ENCODE data around the gene AKR7A3.
"Not testable (repeated sequence)": the region's sequence is repeated elsewhere in the genome, so short reads cannot be mapped to it uniquely, and the experiment has no call there.

AKR7A3 gene

DNA sequence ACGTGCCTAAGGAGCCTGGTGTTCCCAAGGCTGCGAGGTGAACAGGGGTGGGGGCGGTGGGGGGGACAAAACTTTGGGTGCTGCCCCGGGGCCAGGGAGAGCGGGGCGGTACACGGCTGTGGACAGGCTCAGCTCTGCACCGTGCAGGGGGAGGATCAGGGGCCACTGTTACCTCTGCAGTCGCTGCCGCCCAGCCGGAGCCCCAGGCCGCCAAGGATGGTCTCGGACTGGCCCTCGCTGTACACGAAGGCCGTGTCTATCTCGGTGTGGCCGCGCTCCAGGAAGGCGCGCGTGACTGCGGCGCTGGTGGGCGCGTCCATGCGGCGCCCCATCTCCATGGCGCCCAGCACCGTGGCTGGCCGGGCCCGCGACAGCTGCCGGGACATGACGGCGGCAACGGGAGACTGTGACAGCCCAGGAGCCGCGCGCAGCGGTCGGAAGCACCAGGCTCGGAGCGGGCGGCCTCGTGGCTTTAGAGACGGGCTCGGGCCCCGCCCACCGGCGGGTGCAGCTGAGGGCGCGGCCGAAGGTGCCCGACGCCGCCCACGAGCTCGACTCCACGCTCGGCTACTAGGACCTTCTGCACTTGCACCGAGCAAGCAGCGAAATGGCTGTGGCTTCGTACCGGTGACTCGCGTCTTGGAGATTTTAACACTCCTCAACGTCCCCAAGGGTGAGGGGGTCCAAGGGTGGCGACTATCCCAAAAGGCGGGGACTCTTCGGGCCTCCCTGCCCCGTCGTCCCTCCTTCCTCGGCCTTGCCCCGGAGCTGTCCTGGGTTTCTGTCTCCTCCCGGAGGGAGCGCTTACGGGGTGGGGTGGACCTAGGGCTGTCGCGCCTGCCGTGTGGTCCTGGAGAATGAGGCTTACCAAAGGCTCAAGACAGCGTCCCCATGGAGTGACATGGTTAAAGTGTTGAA lies at the start of gene AKR7A3:
TSS of gene AKR7A3 (minus strand) at position 447 of the 918 bp plus-strand sequence. CDS start at position 386, 61 bp downstream.
- DNase-seq = not testable (repeated sequence)

- DNase-seq = peak; percentile 35
These were observed 49.8 kb upstream of the AKR7A3 start for GRCh38 chr1:19338323-19338762.

GRCh38 chr1:19337289-19337688 lies 48.7 kb upstream of the AKR7A3 start:
- DNase-seq = no peak

- peak; percentile 33 for DNase-seq
These were observed 48.0 kb upstream of the AKR7A3 start for GRCh38 chr1:19336543-19336942.

DNA sequence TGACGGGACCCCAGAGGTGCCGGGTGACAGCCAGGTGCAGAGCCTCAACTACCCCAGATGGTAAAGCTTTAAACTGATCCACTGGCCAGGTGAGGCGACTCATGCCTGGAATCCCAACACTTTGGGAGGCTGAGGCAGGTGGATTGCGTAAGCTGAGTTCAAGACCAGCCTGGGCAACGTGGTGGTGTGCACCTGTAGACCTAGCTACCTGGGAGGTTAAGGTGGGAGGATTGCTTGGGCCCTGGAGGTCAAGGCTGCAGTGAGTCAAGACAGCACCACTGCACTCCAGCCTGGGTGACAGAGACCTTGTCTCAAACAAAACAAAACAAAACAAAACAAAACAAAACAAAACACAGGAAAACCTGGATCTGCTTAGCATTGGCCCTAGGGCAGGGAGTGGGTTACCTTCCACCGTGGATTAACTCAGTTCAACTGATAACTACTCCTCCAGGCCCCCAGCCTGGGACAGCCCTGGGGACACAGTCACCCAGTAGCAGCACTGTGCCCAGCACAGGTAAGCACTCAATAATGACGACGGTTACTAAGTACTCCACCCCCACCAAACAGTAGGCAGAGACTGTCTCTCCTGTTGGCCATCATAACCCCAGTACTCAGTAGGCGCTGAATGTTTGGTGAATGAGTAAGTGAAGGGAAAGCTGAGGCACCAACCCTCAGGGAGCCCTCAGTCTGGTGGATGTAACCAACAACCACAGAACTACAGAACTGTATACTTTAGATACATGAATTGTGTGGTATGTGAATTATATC lies 45.2 kb upstream of the AKR7A3 start:
- peak; percentile 23 for DNase-seq

- no peak for DNase-seq
These were observed 44.3 kb upstream of the AKR7A3 start for GRCh38 chr1:19332832-19333231.

DNA sequence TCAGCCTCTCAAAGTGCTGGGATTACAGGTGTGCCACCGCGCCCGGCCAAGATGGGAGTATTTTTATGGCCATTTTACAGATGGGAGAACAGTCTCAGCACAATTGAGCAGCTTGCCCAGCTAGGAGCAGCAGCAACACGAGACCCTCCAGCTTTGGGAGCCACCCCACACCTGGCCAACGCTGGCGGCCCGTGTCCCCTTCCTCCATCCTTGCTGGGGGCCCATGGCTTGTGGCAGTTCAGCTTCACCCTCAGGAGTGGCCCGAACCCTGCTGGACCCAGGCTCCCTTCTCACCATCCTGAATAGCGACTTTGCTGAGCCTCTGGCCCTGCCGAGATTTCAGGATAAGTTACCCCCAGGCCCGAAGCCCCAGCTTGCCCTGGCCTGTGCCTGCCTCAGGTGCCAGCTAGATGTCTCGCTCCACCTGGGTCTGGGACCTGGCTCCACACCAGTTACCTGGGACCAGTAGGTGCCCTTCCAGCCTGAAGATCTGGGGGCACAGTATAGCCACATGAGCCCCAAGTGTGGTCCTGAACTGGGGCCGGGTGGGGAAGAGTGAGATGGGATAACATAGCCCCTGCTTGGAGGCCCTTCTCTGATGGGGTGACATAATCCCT lies 42.8 kb upstream of the AKR7A3 start:
- no peak for DNase-seq

DNA sequence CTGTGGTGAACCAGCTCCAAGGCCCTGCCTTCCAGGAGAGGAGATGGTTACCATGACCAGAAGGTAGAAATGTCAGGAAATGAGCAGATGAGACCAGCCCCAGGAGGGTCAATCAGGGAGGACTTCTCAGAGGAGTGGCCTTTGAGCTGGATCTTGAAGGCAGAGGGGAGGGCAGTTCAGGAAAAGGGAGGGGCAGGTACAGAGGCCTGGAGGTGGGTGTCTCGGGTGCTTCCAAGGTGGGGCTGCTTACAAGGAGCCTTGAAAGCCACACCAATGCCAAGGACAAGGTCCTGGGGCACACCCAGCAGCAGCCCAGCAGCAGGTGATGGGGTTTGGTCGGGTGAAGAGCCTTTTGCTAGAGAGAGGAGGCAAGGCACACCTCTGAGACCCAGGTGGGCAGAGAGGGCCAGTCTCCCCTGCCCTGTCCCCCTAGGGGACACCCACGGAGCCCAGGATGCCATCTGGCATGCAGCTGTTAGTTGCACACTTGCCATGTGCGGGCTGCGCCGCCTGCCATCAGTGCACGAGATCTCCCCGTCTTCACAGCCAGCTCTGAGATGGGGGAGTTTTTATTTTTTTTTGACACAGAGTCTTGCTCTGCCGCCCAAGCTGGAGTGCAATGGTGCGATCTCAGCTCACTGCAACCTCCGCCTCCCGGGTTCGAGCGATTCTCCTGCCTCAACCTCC lies 42.0 kb upstream of the AKR7A3 start:
- no peak for DNase-seq

DNA sequence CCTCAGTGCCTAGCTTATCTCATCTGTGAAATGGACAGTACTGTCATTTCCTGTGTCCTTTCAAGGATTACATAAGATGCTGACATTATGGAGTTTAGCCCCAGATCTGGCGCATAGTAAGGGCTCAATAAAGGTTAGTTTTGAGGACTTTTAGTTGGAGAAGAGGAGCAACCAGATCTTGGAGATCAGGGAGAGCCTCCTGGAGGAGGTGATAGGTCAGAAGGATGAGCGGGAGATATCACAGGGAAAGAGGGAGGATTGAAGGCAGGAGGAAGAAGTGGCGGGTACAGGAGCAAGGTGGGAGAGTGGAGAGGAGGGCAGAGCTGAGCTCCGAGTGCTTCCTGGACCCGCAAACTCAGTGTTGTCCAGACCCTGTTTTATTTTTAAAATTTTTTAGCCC lies 41.0 kb upstream of the AKR7A3 start:
- DNase-seq = no peak

GRCh38 chr1:19329188-19329587 lies 40.6 kb upstream of the AKR7A3 start:
- no peak for DNase-seq

GRCh38 chr1:19328486-19328885 lies 39.9 kb upstream of the AKR7A3 start:
- DNase-seq = no peak

DNA sequence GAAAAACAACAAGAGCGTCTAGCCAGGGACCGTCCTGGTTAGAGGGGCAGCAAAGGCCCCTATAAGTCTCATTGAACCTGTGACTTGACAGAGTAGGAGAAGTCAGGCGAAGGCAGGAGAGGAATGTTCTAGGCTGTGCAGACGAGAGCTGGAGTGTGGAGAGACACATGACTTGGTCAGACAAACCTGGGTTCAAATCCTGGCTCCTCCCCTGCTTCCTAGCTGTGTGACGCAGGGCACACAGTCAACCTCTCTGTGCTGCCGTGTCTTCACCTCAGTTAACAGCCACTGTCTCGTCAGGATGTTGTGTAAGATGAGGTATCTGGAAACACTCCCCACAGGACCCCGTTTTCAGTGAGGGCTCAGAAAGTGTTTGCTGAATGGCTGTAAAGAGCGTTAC lies 39.2 kb upstream of the AKR7A3 start:
- DNase-seq = no peak

DNA sequence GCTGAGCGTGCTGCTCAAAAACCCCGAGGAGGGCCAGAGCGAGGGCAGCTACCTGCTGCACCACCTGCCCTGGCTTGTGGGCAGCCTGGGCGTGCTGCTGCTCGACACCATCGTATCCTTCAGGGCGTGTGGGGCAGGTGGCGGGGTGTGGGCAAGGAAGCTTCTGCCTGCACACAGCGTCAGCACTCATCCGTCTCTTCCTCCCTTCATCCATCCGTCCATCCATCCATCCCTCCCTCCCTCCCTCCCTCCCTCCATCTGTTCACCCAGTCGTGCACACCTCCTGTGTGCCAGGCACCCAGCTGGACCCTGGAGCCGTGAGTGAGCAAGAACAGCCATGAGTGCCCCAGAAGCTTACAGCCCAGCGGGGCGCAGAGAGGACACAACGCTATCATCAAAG lies 38.7 kb upstream of the AKR7A3 start:
- no peak for DNase-seq

DNA sequence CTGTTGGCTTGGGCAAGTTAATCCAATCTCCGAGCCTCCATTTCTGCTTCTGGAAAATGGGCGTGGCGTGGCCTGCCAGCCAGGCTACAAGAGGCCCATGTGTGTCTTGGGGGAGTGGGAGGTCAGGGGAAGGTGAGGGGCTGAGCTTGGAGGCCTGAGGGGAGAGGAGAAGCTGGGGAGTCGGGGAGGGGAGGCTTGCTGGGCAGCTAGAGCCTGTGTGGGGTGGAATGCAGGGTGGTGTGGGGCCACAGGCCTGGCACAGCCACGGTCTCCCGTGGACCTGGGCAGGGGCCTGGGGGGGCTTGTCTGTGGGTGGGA lies 38.1 kb upstream of the AKR7A3 start:
- no peak for DNase-seq

DNA sequence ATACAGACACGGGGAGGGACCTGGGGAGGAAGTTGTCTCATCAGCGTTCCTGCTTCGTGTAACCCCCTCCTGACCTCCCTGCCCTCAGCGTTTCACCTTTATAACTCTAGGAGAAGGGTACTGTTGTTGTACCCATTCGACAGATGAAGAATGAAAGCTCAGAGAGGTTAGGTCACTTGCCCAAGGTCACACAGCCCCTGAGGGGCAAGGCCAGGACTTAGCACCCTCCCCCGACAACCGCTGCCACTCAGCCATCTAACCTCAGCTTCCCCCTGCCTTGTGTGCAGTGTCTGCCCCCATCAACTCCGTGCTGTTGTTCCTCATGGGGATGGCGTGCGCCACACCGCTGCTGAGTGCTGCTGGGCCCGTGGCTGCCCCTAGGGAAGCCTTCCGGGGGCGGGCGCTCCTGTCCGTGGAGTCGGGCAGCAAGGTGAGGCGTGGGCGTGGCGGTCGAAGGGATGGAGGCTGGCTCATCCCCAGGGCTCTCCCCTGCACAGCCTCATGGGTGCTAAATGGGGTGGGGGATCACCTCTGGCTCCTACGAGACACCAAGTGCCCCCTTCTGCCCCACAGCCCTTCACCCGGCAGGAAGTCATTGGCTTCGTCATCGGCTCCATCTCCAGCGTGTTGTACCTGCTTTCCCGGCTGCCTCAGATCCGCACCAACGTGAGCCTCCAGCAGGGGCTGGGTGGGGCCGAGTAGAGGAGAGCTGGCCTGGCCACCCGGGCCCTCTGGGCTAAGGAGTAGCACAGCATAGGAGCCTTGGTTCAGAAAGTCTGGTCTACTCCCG lies 37.6 kb upstream of the AKR7A3 start:
- no peak for DNase-seq

DNA sequence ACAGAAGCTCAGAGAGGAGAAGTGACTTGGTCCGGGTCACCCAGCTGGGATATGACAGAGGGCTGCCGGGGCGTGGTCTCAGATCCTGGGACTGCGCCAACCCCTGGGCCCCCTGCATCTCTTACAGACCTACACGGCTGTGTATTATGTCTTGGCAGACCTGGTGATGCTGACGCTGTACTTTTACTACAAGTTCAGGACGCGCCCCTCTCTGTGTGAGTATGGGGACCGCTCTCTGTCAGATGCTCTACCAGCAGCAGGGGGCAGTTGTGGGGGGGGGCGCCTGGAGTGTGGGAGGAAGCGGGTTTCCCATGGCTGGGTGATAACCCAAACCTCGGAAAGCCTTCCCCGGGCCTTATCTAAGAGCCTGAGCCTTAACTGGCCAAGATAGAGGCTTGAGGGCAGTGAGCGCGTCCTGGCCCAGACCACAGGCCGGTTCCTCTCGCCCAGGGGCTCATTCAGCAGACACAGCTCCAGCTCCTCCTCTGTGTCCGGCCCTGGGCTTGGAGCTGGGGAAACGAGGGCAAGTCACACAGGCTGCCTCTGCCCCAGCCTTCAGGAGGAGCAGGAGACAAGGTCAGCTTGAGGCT lies 36.9 kb upstream of the AKR7A3 start:
- no peak for DNase-seq

- DNase-seq = no peak
These were observed 36.1 kb upstream of the AKR7A3 start for GRCh38 chr1:19324665-19324990.

DNA sequence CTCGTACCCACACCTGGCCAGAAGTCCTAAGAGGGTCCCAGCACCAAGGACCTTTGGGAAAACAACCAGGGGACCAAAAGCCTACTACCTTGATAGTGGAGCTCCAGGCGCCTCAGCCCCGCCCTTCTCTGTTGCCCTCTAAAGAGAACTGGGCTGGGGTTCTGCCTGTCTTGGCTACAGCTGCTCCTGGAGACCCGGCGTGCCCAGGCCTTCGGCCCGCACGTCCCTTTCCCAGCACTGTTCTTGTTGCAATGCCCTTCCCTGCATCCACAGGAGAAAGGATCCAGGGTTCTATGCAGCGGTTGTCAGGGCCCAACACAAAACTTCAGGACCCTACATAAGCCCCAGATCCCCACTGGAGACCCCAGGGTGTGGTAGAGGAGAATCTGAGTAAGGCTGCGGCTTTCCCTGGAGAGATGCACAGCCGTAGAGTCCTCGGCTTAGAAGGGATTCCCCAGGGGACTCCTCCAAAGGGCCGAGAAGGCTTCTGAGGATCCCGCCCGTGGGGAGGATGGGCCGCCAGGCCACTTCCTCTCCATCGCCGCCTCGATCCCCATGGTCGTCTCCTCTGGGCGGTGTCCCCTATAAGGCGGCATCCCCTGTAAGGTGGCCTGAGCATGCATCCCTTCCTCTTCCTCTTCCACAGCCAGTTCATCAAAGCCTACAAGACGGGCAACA lies 35.6 kb upstream of the AKR7A3 start:
- DNase-seq = no peak

DNA sequence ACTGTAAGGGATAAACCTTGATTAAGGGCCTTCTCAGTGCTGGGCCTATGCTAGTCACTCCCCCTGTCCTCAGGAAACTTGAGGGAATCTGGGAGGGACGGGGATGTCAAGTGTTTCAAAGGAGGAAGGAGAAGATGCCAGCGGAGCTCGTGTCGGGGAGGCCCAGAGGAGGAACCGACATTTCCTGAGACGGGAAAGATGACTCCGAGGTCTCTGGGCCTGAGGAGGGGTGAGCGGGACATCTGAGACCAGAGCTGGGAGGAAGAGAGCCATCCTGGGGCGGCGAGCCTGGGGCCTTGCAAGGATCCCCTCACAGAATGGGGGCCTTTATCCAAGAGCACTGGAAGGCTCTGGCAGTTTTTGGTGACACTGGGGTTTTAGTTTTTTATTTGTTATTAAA lies 33.9 kb upstream of the AKR7A3 start:
- DNase-seq = no peak

DNA sequence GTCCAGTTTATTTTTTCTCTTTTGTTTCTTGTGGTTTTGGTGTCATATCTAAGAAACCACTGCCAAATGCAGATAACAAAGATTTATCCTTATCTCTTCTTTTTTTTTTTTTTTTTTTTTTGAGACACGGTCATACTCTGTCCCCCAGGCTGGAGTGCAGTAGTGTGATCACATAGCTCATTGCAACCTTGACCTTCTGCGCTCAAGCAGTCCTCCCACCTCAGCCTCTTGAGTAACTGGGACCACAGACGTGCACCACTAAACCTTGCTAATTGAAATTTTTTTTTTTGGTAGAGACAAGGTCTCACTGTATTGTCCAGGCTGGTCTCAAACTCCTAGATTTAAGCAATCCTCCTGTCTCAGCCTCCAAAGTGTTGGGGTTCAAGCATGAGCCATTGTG lies 32.5 kb upstream of the AKR7A3 start:
- no peak for DNase-seq

DNA sequence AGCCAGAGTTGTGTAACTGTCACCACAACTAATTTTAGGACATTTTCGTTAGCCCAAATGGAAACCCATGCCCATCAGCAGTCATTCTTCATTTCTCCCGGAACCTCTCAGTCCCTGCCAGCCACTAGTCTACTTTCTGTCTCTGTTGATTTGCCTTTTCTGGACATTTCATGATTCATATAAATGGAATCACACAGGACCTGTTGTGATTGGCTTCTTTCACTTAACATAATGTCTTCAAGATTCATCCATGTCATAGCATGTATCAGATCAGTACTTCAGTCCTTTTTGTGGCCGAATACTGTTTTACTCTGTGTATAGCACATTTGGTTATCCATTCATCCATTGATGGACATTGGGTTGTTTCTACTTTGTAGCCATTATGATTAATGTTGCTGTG lies 30.6 kb upstream of the AKR7A3 start:
- peak; percentile 24 for DNase-seq
